Spinal cord (tissue), 10 donors: Measurements from ENCODE around the gene SCML2. TPM values are rescaled to one million over a fixed set of nuclear protein-coding genes. Genes with fewer than 3 reads are reported as not detected.

Experiments
- DNase-seq, 6 donors: peaks; one replicate each; pipeline versions ENCODE4 v3.0.0 to v3.0.0-alpha.2; 2013 to 2015; ENCODE audit warnings: low spot score in 6 of 6, low read depth in 4 of 6
- H3K27ac ChIP-seq: one replicate; pipeline ENCODE4 v1.5.1; 2013; ENCODE audit warnings: low read depth, low read length, control low read depth
- H3K27me3 ChIP-seq: one replicate; pipeline ENCODE4 v1.6.1; 2013; ENCODE audit warnings: low read length; ENCODE audit not compliant: control insufficient read depth, insufficient read depth
- H3K36me3 ChIP-seq: one replicate; pipeline ENCODE4 v1.6.1; 2013; ENCODE audit warnings: low read length; ENCODE audit not compliant: control insufficient read depth, insufficient read depth
- H3K4me1 ChIP-seq: one replicate; pipeline ENCODE4 v1.6.1; 2013; ENCODE audit warnings: low read length; ENCODE audit not compliant: control insufficient read depth, insufficient read depth
- H3K4me3 ChIP-seq: one replicate; pipeline ENCODE4 v1.5.1; 2013; ENCODE audit warnings: low read depth, low read length, control low read depth
- H3K9me3 ChIP-seq: one replicate; pipeline ENCODE4 v1.6.1; 2013; ENCODE audit warnings: low read length; ENCODE audit not compliant: control insufficient read depth, insufficient read depth
- WGBS: methylation state at CpG from one replicate; pipeline ENCODE4 v1.1.5; 2013; ENCODE audit warnings: missing lambda C conversion rate; ENCODE audit not compliant: insufficient coverage; 5-methylcytosine and 5-hydroxymethylcytosine counted together
- polyA plus RNA-seq, 2 donors: library from polyadenylated mRNA; unstranded; fragments of 120-200 nt; gene quantifications; one replicate each; pipeline ENCODE4 v1.2.1, GENCODE V29; 2013; ENCODE audit not compliant: insufficient read length in 2 of 2
- small RNA-seq: library from RNA; depleted of rRNA; stranded (forward); fragments of <200 nt; gene quantifications from one replicate; pipeline ENCODE3, GENCODE V24; 2014; ENCODE audit warnings: low replicate concordance
- total RNA-seq, 2 donors: library from RNA; depleted of rRNA in 1 of 2; stranded (reverse); fragments of 120-200 nt in 1 of 2; fragments of >200 nt in 1 of 2; gene quantifications; one replicate each; pipeline versions ENCODE4 v1.2.3 to v1.2.4, GENCODE V29; 2013 to 2014
- donor health status: healthy.

The SCML2 gene
- total and polyA plus RNA-seq, 4 donors, result 3.9 to 5.8 (median 5.2) TPM

- H3K27ac ChIP-seq, result no peak within 1 kb of the TSS
- WGBS, result 93% methylated on average over 13 of the region's 19 CpGs
- no peak for DNase-seq
- peaks cover 1% of the 10 kb centered on the region for H3K9me3 ChIP-seq
- no peak within 1 kb of the TSS for H3K4me3 ChIP-seq
- no peaks in the 10 kb centered on the region for H3K4me1 ChIP-seq
- H3K27me3 ChIP-seq, result no peaks in the 10 kb centered on the region
- no peaks in the 10 kb centered on the region for H3K36me3 ChIP-seq
These were observed 133.7 kb downstream of the SCML2 start, which contains the start of gene BEND2 for GRCh38 chrX:18220786-18221185. Gene BEND2 (minus strand): TSS chrX:18220886. CDS start chrX:18220750, 136 bp downstream.

- no peak overlapping the region for H3K27ac ChIP-seq
- H3K9me3 ChIP-seq, result no peaks in the 10 kb centered on the region
- peaks cover 2% of the 10 kb centered on the region for H3K27me3 ChIP-seq
- no peaks in the 10 kb centered on the region for H3K4me1 ChIP-seq
- H3K4me3 ChIP-seq, result no peak overlapping the region
- no peaks in the 10 kb centered on the region for H3K36me3 ChIP-seq
- DNase-seq, result peak; percentile 6 to 85 (median 14)
- no CpG with 5 or more reads among the region's 2 CpGs for WGBS
These were observed 144.0 kb downstream of the SCML2 start for GRCh38 chrX:18210470-18210869.

- H3K4me3 ChIP-seq, result no peak overlapping the region
- 80% methylated on average over 7 of the region's 8 CpGs for WGBS
- no peak for DNase-seq
These were observed 147.8 kb downstream of the SCML2 start for GRCh38 chrX:18206657-18207056.

DNA sequence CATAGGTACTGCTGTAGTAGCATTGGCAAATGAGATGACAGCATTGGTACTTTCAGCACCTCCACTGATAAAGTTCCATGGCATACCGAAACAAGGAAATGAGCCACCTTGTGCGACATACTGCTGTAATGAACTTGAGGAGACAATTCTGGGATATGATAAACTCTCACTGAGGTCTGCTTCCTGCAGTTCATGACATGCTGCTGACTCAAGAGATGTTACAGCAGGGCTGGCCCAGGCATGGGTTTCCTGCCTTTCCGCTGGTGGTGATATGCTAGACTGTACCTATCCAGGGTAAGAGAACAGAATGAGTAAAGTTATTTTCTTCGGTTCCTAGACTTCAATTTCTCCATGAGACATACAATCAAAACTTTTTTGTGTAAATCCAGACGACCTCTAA lies 150.9 kb downstream of the SCML2 start:
- H3K27me3 ChIP-seq, result peaks cover 2% of the 10 kb centered on the region
- no peak for DNase-seq
- H3K9me3 ChIP-seq, result no peaks in the 10 kb centered on the region
- no peaks in the 10 kb centered on the region for H3K4me1 ChIP-seq
- no peak overlapping the region for H3K27ac ChIP-seq
- H3K36me3 ChIP-seq, result no peaks in the 10 kb centered on the region
- WGBS, result 80% methylated on average over 2 of the region's 5 CpGs
- H3K4me3 ChIP-seq, result no peak overlapping the region

More at GRCh38 chrX:18206657-18207056, 147.8 kb downstream of the SCML2 start:
- Histone ChIP-seq H3K36me3 (no peaks in the 10 kb centered on the region), H3K27me3 (peaks cover 2% of the 10 kb centered on the region), H3K9me3 (no peaks in the 10 kb centered on the region), H3K4me1 (no peaks in the 10 kb centered on the region), H3K27ac (no peak overlapping the region)

DNA sequence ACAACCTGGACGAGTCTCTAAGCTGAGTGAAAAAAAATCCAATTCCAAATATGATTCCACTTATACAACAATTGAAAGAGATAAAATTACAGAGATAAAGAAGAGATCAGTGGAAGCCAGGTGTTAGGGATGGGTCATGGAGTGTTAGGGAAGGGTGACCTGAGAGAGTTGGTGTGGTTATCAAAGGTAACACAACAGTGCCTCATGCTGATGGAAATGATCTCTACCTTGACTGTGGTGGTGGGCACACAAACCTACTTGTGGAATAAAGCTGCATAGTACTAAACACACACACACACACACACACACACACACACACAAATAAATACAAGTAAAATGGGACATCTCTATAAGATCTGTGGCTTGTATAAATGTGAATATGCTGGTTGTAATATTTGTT lies 159.8 kb downstream of the SCML2 start:
- Histone ChIP-seq H3K27ac (no peak overlapping the region), H3K27me3 (no peaks in the 10 kb centered on the region), H3K36me3 (no peaks in the 10 kb centered on the region), H3K4me1 (no peaks in the 10 kb centered on the region), H3K9me3 (no peaks in the 10 kb centered on the region), H3K4me3 (no peak overlapping the region)
- no CpG with 5 or more reads among the region's 1 CpG for WGBS
- no peak for DNase-seq

Small RNA genes lying within 50 kb of the gene (small RNA-seq; reads per million reads assigned to genes)
- gene RF00019 (not detected), gene TMSB10P2 (not detected)

Other genes with a start within 250 kb of the SCML2 start
- gene BEND2, start 133.8 kb downstream of the SCML2 start, total RNA-seq, result under 1 TPM; 0.06 to 0.10 TPM
- under 1 TPM; 0.05 to 0.12 TPM for gene BEND2, start 133.8 kb downstream of the SCML2 start, polyA plus RNA-seq
- 10 to 100 TPM; 15.3 to 27.7 TPM for gene CDKL5, start 70.9 kb upstream of the SCML2 start, total RNA-seq
- 10 to 100 TPM; 10.6 to 15.3 TPM for gene CDKL5, start 70.9 kb upstream of the SCML2 start, polyA plus RNA-seq